SK-N-SH (cell line): ENCODE measurements around the gene SHF. TPM values are rescaled to one million over a fixed set of nuclear protein-coding genes. Genes with fewer than 3 reads are reported as not detected.

Experiments used
- CTCF ChIA-PET: fragments of 300-600, 350-600 bp; formaldehyde crosslinking; extraction: SDS; loops from one replicate; lab custom pipeline; 2021; lab: Yijun Ruan, JAX
- POLR2A ChIA-PET: fragments of 350-600 bp; sonication (Branson Sonifier 250); formaldehyde crosslinking; extraction: SDS; loops from one replicate; lab custom pipeline; 2020; ENCODE audit warnings: antibody characterized with exemption, inconsistent platforms; lab: Yijun Ruan, JAX
- DNase-seq: peaks from one replicate; pipeline ENCODE4 v3.0.0; 2012
- H2AFZ ChIP-seq: fragments of 200-600 bp; sonication (generic); 2 replicates; pipeline ENCODE4 v1.8.1; 2016; ENCODE audit warnings: antibody characterized with exemption, mild to moderate bottlenecking, low read depth
- H3F3A ChIP-seq: fragments of 200-600 bp; sonication (generic); replicated peaks from 2 replicates; pipeline ENCODE3; 2016; ENCODE audit warnings: antibody characterized with exemption, mild to moderate bottlenecking; ENCODE audit not compliant: insufficient read depth
- H3K27ac ChIP-seq, 2 experiments: fragments of 200-500 bp in 1 of 2; fragments of 200-600 bp in 1 of 2; sonication (Bioruptor generic) in 1 of 2; sonication (generic), shearing (Covaris generic) in 1 of 2; 2 replicates each; pipeline versions ENCODE4 v1.5.1 to v1.6.1; 2014 to 2016; ENCODE audit warnings: low read depth in 2 of 2, inconsistent platforms in 1 of 2, low read length in 1 of 2, mild to moderate bottlenecking in 1 of 2, mixed read lengths in 1 of 2
- H3K27me3 ChIP-seq: fragments of 200-600 bp; sonication (generic), shearing (Covaris generic); 2 replicates; pipeline ENCODE4 v1.6.1; 2016; ENCODE audit warnings: mixed run types; ENCODE audit not compliant: insufficient read depth
- H3K36me3 ChIP-seq, 2 experiments: fragments of 200-500 bp in 1 of 2; fragments of 200-600 bp in 1 of 2; sonication (Bioruptor generic) in 1 of 2; sonication (generic) in 1 of 2; replicated peaks in 1 of 2; 2 replicates each; pipeline versions ENCODE3 to v1.5.1; 2014 to 2016; ENCODE audit warnings: low read length in 1 of 2, mild to moderate bottlenecking in 1 of 2; ENCODE audit not compliant: insufficient read depth in 2 of 2, control insufficient read depth in 1 of 2
- H3K4me1 ChIP-seq, 2 experiments: fragments of 200-500 bp in 1 of 2; fragments of 200-600 bp in 1 of 2; sonication (Bioruptor generic) in 1 of 2; sonication (generic), shearing (Covaris generic) in 1 of 2; 2 replicates each; pipeline versions ENCODE4 v1.5.1 to v1.6.1; 2014 to 2016; ENCODE audit warnings: low read depth in 1 of 2, low read length in 1 of 2, mixed run types in 1 of 2; ENCODE audit not compliant: insufficient read depth in 2 of 2, control insufficient read depth in 1 of 2
- H3K4me2 ChIP-seq: fragments of 200-600 bp; sonication (generic), shearing (Covaris generic); 2 replicates; pipeline ENCODE4 v1.6.1; 2017; ENCODE audit warnings: mixed run types
- H3K4me3 ChIP-seq, 2 experiments: fragments of 200-500 bp in 1 of 2; fragments of 200-600 bp in 1 of 2; sonication (Bioruptor generic) in 1 of 2; sonication (generic), shearing (Covaris generic) in 1 of 2; 2 replicates each; pipeline versions ENCODE4 v1.5.1 to v1.8.1; 2014 to 2016; ENCODE audit warnings: low read depth in 2 of 2, inconsistent platforms in 1 of 2, low read length in 1 of 2, mild to moderate bottlenecking in 1 of 2, mixed read lengths in 1 of 2, moderate library complexity in 1 of 2
- H3K79me2 ChIP-seq: fragments of 200-600 bp; sonication (generic); 2 replicates; pipeline ENCODE4 v1.8.1; 2017; ENCODE audit warnings: mild to moderate bottlenecking; ENCODE audit not compliant: insufficient read depth
- H3K9ac ChIP-seq: fragments of 200-600 bp; sonication (generic); 2 replicates; pipeline ENCODE4 v1.6.1; 2017; ENCODE audit warnings: mixed run types
- H3K9me2 ChIP-seq: fragments of 200-600 bp; sonication (generic); 2 replicates; pipeline ENCODE4 v1.6.1; 2017; ENCODE audit warnings: mixed run types
- H3K9me3 ChIP-seq: fragments of 200-600 bp; sonication (generic); 2 replicates; pipeline ENCODE4 v1.6.1; 2017; ENCODE audit warnings: mixed run types, mild to moderate bottlenecking, moderate library complexity
- H4K20me1 ChIP-seq: fragments of 200-600 bp; sonication (generic); 2 replicates; pipeline ENCODE4 v1.6.1; 2017; ENCODE audit warnings: mild to moderate bottlenecking, mixed run types; ENCODE audit not compliant: insufficient read depth
- CHD2 ChIP-seq: fragments of 150-350 bp; IDR thresholded peaks from 2 replicates; pipeline ENCODE4 v1.6.1; 2018; ENCODE audit warnings: low read length; ENCODE audit not compliant: partially characterized antibody
- EP300 ChIP-seq, 2 experiments: IDR thresholded peaks; 2 replicates each; pipeline versions ENCODE4 v1.4.0 to v1.6.1; 2012; ENCODE audit warnings: borderline replicate concordance in 1 of 2, low read depth in 1 of 2, low read length in 1 of 2
- EZH2phosphoT487 ChIP-seq: fragments of 200-600 bp; sonication (generic); IDR thresholded peaks from 2 replicates; pipeline ENCODE4 v1.6.1; 2017; ENCODE audit warnings: low read depth, mixed run types, mild to moderate bottlenecking, antibody characterized with exemption, moderate library complexity, borderline replicate concordance
- FOXJ3 ChIP-seq: sonication (generic); formaldehyde crosslinking; IDR thresholded peaks from 2 replicates; pipeline ENCODE4 v1.5.1; 2020; ENCODE audit warnings: mild to moderate bottlenecking, missing genetic modification reagents
- FOXM1 ChIP-seq: IDR thresholded peaks from 2 replicates; pipeline ENCODE4 v1.4.0; 2012; ENCODE audit warnings: low read depth, mild to moderate bottlenecking
- GATA2 ChIP-seq: sonication (generic); formaldehyde crosslinking; IDR thresholded peaks from 2 replicates; pipeline ENCODE4 v1.5.0; 2020; ENCODE audit warnings: mild to moderate bottlenecking, missing genetic modification reagents
- MXI1 ChIP-seq: IDR thresholded peaks from 2 replicates; pipeline ENCODE4 v1.6.1; 2012; ENCODE audit warnings: mild to moderate bottlenecking, low read depth, low read length, improper control_type of control experiment
- NFIC ChIP-seq: IDR thresholded peaks from 2 replicates; pipeline ENCODE4 v1.4.0; 2012; ENCODE audit warnings: borderline replicate concordance
- NRF1 ChIP-seq: IDR thresholded peaks from 2 replicates; pipeline ENCODE4 v1.6.1; 2012; ENCODE audit warnings: low read depth, mild to moderate bottlenecking, low read length
- RAD21 ChIP-seq: IDR thresholded peaks from 2 replicates; pipeline ENCODE4 v1.6.1; 2012; ENCODE audit warnings: mild to moderate bottlenecking, low read length
- REST ChIP-seq: IDR thresholded peaks from 2 replicates; pipeline ENCODE4 v1.6.1; 2012; ENCODE audit warnings: mild to moderate bottlenecking, low read depth, low read length, moderate library complexity
- SMC3 ChIP-seq: IDR thresholded peaks from 2 replicates; pipeline ENCODE4 v1.6.1; 2012; ENCODE audit warnings: low read depth, low read length, improper control_type of control experiment
- TAF1 ChIP-seq: IDR thresholded peaks from 2 replicates; pipeline ENCODE4 v1.6.1; 2012; ENCODE audit warnings: low read depth, mild to moderate bottlenecking, low read length, moderate library complexity, borderline replicate concordance
- TEAD4 ChIP-seq: IDR thresholded peaks from 2 replicates; pipeline ENCODE4 v1.4.0; 2012; ENCODE audit warnings: mild to moderate bottlenecking, borderline replicate concordance; ENCODE audit not compliant: insufficient read depth
- USF2 ChIP-seq: fragments of 150-350 bp; IDR thresholded peaks from 2 replicates; pipeline ENCODE4 v1.6.1; 2017; ENCODE audit warnings: antibody characterized with exemption, low read length, low read depth, borderline replicate concordance
- YY1 ChIP-seq: IDR thresholded peaks from 2 replicates; pipeline ENCODE4 v1.4.0; 2012; ENCODE audit warnings: low read depth, mild to moderate bottlenecking
- ZBTB33 ChIP-seq: IDR thresholded peaks from 2 replicates; pipeline ENCODE4 v1.4.0; 2012; ENCODE audit warnings: low read depth, borderline replicate concordance
- WGBS: methylation state at CpG from one replicate; pipeline ENCODE4 v1.1.6; 2017; ENCODE audit warnings: low lambda C conversion rate; 5-methylcytosine and 5-hydroxymethylcytosine counted together
- polyA plus RNA-seq, 3 experiments: library from polyadenylated mRNA; depleted of rRNA; stranded (reverse); fragments of >200 nt; gene quantifications; 2 replicates each; pipeline ENCODE4 v1.2.3, GENCODE V29; 2012
- TF ChIP-seq, protein P1 (sequence below): IDR thresholded peaks from 2 replicates; pipeline ENCODE4; 2012
- TF ChIP-seq, protein P2 (sequence below): IDR thresholded peaks from 2 replicates; pipeline ENCODE4 v1.4.0; 2012; ENCODE audit warnings: low read depth
- TF ChIP-seq, protein P3 (sequence below): fragments of 150-350 bp; IDR thresholded peaks from 2 replicates; pipeline ENCODE4 v1.6.1; 2016; ENCODE audit warnings: mild to moderate bottlenecking, low read depth, low read length

The SHF gene
- polyA plus RNA-seq, 1 of the 3 experiments (the other 2 are of a cell fraction) = 5.5 TPM

GRCh38 chr15:45128971-45129639 lies 58.7 kb downstream of the SHF start:
- no peaks in the 10 kb centered on the region for H4K20me1 ChIP-seq
- H3K27me3 ChIP-seq = peaks cover 10% of the 10 kb centered on the region; the same call in 1 of the 2 replicates
- no peak overlapping the region for H3K4me3 ChIP-seq
- ChIA-PET CTCF (interaction anchor here (1.1 to 6.0 kb wide), 2 partner anchors 11 to 328 kb away, joined by 4 to 52 read pairs; no protein-coding TSS in a partner anchor), POLR2A (interaction anchor here (0.6 kb wide), 1 partner anchor 17 kb away, joined by 3 read pairs; no protein-coding TSS in a partner anchor)
- no peak overlapping the region for H3K9ac ChIP-seq
- H3F3A ChIP-seq = no peaks in the 10 kb centered on the region
- H3K9me3 ChIP-seq = no peaks in the 10 kb centered on the region
- no peak overlapping the region for H2AFZ ChIP-seq
- DNase-seq = no peak
- TF ChIP-seq, protein P1, sequence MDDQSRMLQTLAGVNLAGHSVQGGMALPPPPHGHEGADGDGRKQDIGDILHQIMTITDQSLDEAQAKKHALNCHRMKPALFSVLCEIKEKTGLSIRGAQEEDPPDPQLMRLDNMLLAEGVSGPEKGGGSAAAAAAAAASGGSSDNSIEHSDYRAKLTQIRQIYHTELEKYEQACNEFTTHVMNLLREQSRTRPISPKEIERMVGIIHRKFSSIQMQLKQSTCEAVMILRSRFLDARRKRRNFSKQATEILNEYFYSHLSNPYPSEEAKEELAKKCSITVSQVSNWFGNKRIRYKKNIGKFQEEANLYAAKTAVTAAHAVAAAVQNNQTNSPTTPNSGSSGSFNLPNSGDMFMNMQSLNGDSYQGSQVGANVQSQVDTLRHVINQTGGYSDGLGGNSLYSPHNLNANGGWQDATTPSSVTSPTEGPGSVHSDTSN = no peak
- TF ChIP-seq CHD2 (no peak), YY1 (no peak), FOXJ3 (CRISPR knock-in tag) (no peak), TEAD4 (no peak), USF2 (no peak), ZBTB33 (no peak), NFIC (no peak), GATA2 (CRISPR knock-in tag) (no peak), TAF1 (no peak), NRF1 (no peak), FOXM1 (no peak), RAD21 (no peak), REST (no peak), EP300 (IDR thresholded peaks at IDR 0.05; ENCODE audit: borderline replicate concordance in 1 of 2, low read depth in 1 of 2, low read length in 1 of 2) (no peak), EZH2phosphoT487 (no peak), MXI1 (no peak), SMC3 (no peak)
- TF ChIP-seq, protein P2, sequence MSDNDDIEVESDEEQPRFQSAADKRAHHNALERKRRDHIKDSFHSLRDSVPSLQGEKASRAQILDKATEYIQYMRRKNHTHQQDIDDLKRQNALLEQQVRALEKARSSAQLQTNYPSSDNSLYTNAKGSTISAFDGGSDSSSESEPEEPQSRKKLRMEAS = no peak
- TF ChIP-seq, protein P3, sequence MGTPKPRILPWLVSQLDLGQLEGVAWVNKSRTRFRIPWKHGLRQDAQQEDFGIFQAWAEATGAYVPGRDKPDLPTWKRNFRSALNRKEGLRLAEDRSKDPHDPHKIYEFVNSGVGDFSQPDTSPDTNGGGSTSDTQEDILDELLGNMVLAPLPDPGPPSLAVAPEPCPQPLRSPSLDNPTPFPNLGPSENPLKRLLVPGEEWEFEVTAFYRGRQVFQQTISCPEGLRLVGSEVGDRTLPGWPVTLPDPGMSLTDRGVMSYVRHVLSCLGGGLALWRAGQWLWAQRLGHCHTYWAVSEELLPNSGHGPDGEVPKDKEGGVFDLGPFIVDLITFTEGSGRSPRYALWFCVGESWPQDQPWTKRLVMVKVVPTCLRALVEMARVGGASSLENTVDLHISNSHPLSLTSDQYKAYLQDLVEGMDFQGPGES = no peak
- TF ChIP-seq, all 33 proteins: peak for 0
- Histone ChIP-seq H3K4me2 (no peak overlapping the region), H3K9me2 (no peaks in the 10 kb centered on the region), H3K79me2 (no peaks in the 10 kb centered on the region), H3K27ac (no peak overlapping the region), H3K4me1 (peaks cover 0 to 15% of the 10 kb centered on the region in 2 experiments; a peak in 1 of 4 replicates), H3K36me3 (no peaks in the 10 kb centered on the region)
- 65% methylated on average over 35 of the region's 47 CpGs for WGBS
